Keratinocyte (primary cell): ENCODE results near the gene VDAC2. TPM values are rescaled to one million over a fixed set of nuclear protein-coding genes. Genes with fewer than 3 reads are reported as not detected.
A peak's percentile ranks its signal among the peaks of the same experiment; 100 is the strongest.

Source experiments
- DNase-seq: peaks from one replicate; pipeline ENCODE4 v3.0.0-alpha.2; 2011; ENCODE audit warnings: low read depth, missing footprints, low spot score
- FAIRE-seq: peaks from 2 replicates; lab custom pipeline; 2011; peaks lifted over from hg19 to GRCh38; lab: Jason Lieb, UNC
- H2AFZ ChIP-seq: 2 replicates; pipeline ENCODE4 v1.6.0; 2012; ENCODE audit warnings: low read length, control low read depth, inconsistent platforms; ENCODE audit not compliant: control insufficient read depth
- H3K27ac ChIP-seq: 2 replicates; pipeline ENCODE4 v1.5.1; 2011; ENCODE audit warnings: low read length; ENCODE audit not compliant: control insufficient read depth, insufficient read depth
- H3K27me3 ChIP-seq: 3 replicates; pipeline ENCODE4 v1.6.0; 2011; ENCODE audit warnings: low read length; ENCODE audit not compliant: control insufficient read depth, insufficient read depth; ENCODE audit errors: extremely low read depth
- H3K36me3 ChIP-seq, 2 experiments: 2 replicates in 1 of 2; 3 replicates in 1 of 2; pipeline ENCODE4 v1.5.1; 2011; ENCODE audit warnings: low read length in 2 of 2, mild to moderate bottlenecking in 1 of 2; ENCODE audit not compliant: control insufficient read depth in 2 of 2, insufficient read depth in 2 of 2; ENCODE audit errors: extremely low read depth in 1 of 2
- H3K4me1 ChIP-seq: 3 replicates; pipeline ENCODE4 v1.5.1; 2011; ENCODE audit warnings: low read length; ENCODE audit not compliant: control insufficient read depth, insufficient read depth; ENCODE audit errors: extremely low read depth
- H3K4me2 ChIP-seq: 3 replicates; pipeline ENCODE4 v1.6.0; 2011; ENCODE audit warnings: low read depth, low read length; ENCODE audit not compliant: control insufficient read depth, insufficient read depth; ENCODE audit errors: extremely low read depth
- H3K4me3 ChIP-seq, 3 experiments: fragments of 200-600 bp in 1 of 3; sonication (generic) in 1 of 3; 2 replicates in 2 of 3; 3 replicates in 1 of 3; pipeline ENCODE4 v1.5.1; 2011 to 2016; ENCODE audit warnings: low read length in 3 of 3, mild to moderate bottlenecking in 3 of 3, control low read depth in 2 of 3, inconsistent platforms in 1 of 3, low read depth in 1 of 3, mixed read lengths in 1 of 3, mixed run types in 1 of 3, moderate library complexity in 1 of 3; ENCODE audit not compliant: control insufficient read depth in 2 of 3, insufficient read depth in 2 of 3; ENCODE audit errors: extremely low read depth in 1 of 3
- H3K79me2 ChIP-seq: 2 replicates; pipeline ENCODE4 v1.6.0; 2012; ENCODE audit warnings: low read length; ENCODE audit not compliant: control insufficient read depth, insufficient read depth
- H3K9ac ChIP-seq: 3 replicates; pipeline ENCODE4 v1.6.0; 2011; ENCODE audit warnings: low read length; ENCODE audit not compliant: control insufficient read depth, insufficient read depth; ENCODE audit errors: extremely low read depth
- H3K9me1 ChIP-seq: 3 replicates; pipeline ENCODE4 v1.6.0; 2011; ENCODE audit warnings: low read length; ENCODE audit not compliant: control insufficient read depth, insufficient read depth; ENCODE audit errors: extremely low read depth
- H3K9me3 ChIP-seq: 2 replicates; pipeline ENCODE4 v1.5.1; 2012; ENCODE audit warnings: low read depth, low read length; ENCODE audit not compliant: control insufficient read depth
- H4K20me1 ChIP-seq: 3 replicates; pipeline ENCODE4 v1.6.0; 2011; ENCODE audit warnings: low read length; ENCODE audit not compliant: control insufficient read depth, insufficient read depth; ENCODE audit errors: extremely low read depth
- EZH2 ChIP-seq: IDR thresholded peaks from one replicate; pipeline ENCODE4 v1.6.1; 2012; ENCODE audit warnings: inconsistent platforms, mild to moderate bottlenecking, low read length, moderate library complexity
- dilution Hi-C: fragments of 300-500 bp; cut with MboI; formaldehyde crosslinking; loops from one replicate; pipeline ENCODE4 v1.7.0; 2020; ENCODE audit warnings: low sequenced_read_pairs; ENCODE audit not compliant: extremely low pct_ligation_motif_present
- polyA plus RNA-seq, 5 experiments: library from polyadenylated mRNA; depleted of rRNA in 3 of 5; stranded (reverse) in 3 of 5; stranded (forward) in 1 of 5; unstranded in 1 of 5; fragments of >200 nt; gene quantifications; 1 replicate in 1 of 5; 2 replicates in 3 of 5; 3 replicates in 1 of 5; pipeline versions ENCODE4 v1.2.1 to v1.2.3, GENCODE V29; 2011 to 2012; ENCODE audit warnings: missing spikeins in 2 of 5, low read depth in 1 of 5, low replicate concordance in 1 of 5
- TF ChIP-seq, protein P1 (sequence below), 3 experiments: IDR thresholded peaks in 1 of 3; conservative IDR thresholded peaks in 1 of 3; optimal IDR thresholded peaks in 1 of 3; 2 replicates in 2 of 3; 3 replicates in 1 of 3; pipeline versions ENCODE3 to v1.5.1; 2011; ENCODE audit warnings: low read length in 3 of 3, mild to moderate bottlenecking in 3 of 3, moderate library complexity in 2 of 3, control low read depth in 1 of 3, inconsistent platforms in 1 of 3; ENCODE audit not compliant: insufficient read depth in 2 of 3; ENCODE audit errors: extremely low read depth in 1 of 3

The VDAC2 gene
- polyA plus RNA-seq, 1 donor (not counting 4 experiments of a cell fraction or from before 2014, with no cell fraction given) = 152 TPM

DNA sequence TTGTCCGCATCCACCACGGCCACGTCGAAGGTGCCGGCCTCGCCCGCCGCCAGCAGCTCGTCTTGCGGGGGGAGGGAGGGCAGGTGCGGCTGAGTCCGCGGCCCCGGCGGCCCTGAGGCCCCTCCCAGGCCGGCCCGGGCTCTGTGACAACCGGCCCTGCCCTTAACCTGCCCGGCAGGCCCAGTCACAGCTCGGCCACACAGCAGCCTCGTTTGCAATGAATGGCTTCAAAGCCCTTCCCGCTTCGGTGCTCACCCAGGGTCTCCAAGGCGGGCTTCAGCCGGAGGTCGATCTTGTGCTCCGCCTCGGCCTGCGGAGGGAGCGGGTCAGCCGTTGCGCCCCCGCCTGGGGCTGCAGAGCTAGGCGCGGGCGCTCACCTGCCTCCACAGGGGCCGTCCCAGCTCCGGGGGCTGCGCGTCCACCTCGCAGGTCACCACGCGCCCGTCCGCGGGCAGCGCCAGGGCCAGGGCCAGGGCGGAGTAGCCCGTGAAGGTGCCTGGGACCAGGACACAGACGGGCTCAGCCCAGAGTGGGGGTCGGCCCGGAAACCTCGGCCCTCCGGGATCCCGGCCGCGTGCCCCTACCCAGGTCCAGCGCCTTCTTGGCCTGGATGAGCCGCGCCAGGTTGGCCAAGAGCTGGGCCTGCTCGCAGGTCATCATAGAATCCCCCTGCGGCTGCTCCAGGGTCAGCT is 24.2 kb downstream of the VDAC2 start:
- peak overlapping the region; percentile 88 for H3K4me2 ChIP-seq
- peaks cover 16 to 21% of the 10 kb centered on the region in 2 experiments for H3K36me3 ChIP-seq

DNA sequence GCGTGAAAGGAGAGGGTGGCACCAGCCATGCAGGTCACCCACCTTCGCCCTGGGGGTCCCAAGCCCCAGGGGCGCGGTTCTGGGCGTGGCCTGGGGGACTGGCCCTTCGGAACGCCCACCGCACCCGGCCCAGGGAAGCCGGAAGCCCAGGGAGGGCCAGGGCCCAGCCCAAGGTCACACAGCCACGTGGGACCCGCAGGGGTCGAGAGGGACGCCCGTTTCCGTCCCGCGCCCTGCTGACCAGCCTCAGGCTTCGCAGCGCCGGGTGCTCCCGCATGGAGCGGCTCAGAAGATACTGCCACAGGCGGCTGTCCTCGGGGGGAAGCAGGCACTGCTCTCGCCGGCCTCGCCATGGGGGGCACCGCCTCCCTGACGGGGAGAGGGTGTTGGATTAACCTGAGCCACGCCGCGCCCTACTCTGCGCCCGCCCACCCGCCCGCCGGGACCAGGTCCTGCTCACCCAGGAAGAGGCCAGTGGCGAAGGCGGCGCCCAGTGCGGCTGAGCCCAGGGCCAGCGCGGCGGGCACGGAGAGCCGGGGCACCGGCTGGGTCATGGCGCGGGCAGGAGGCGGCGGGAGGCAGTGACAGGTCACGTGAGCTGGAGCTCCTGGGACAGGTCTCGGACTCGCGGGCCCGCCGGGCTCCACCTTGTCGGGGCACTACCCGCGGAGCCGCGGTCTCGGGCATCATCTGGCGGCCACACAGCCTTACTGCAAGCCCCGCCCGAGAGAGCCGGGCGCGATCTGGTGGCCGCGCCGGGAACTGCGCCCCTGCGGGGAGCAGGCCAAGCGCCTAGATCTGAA is 25.0 kb downstream of the VDAC2 start, which contains the start of gene COMTD1:
Gene COMTD1, minus strand, starts transcription at position 583 of the 803 bp plus-strand sequence. Its CDS starts 29 bp downstream, at position 554.
- Histone ChIP-seq H4K20me1 (peaks cover 9% of the 10 kb centered on the region), H3K9me1 (no peaks in the 10 kb centered on the region), H3K9ac (peak within 1 kb of the TSS; percentile 79), H3K27me3 (no peaks in the 10 kb centered on the region), H3K9me3 (no peaks in the 10 kb centered on the region), H3K79me2 (peaks cover 7% of the 10 kb centered on the region), H3K4me2 (peak within 1 kb of the TSS; percentile 88), H3K27ac (peak within 1 kb of the TSS; percentile 56), H3K4me3 (peak within 1 kb of the TSS; percentile 59 to 75 (median 71)), H3K36me3 (peaks cover 16 to 21% of the 10 kb centered on the region in 2 experiments), H2AFZ (peak within 1 kb of the TSS; percentile 78), H3K4me1 (peaks cover 22% of the 10 kb centered on the region)
- dilution Hi-C loops = no loop called here
- DNase-seq (no peak), FAIRE-seq (no peak)
- TF ChIP-seq EZH2 = no peak
- TF ChIP-seq, protein P1, sequence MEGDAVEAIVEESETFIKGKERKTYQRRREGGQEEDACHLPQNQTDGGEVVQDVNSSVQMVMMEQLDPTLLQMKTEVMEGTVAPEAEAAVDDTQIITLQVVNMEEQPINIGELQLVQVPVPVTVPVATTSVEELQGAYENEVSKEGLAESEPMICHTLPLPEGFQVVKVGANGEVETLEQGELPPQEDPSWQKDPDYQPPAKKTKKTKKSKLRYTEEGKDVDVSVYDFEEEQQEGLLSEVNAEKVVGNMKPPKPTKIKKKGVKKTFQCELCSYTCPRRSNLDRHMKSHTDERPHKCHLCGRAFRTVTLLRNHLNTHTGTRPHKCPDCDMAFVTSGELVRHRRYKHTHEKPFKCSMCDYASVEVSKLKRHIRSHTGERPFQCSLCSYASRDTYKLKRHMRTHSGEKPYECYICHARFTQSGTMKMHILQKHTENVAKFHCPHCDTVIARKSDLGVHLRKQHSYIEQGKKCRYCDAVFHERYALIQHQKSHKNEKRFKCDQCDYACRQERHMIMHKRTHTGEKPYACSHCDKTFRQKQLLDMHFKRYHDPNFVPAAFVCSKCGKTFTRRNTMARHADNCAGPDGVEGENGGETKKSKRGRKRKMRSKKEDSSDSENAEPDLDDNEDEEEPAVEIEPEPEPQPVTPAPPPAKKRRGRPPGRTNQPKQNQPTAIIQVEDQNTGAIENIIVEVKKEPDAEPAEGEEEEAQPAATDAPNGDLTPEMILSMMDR (optimal IDR thresholded peaks at IDR 0.05 in 1 of 3, IDR thresholded peaks at IDR 0.05 in 1 of 3, conservative IDR thresholded peaks at IDR 0.05 in 1 of 3; ENCODE audit: extremely low read depth in 1 of 3, insufficient read depth in 2 of 3, low read length in 3 of 3) = peak; percentile 99 to 100 (median 99)

More for the DNA sequence above, 24.2 kb downstream of the VDAC2 start:
- H3K9me1 ChIP-seq = no peaks in the 10 kb centered on the region
- FAIRE-seq (no peak), DNase-seq (no peak)
- peaks cover 22% of the 10 kb centered on the region for H3K4me1 ChIP-seq
- H4K20me1 ChIP-seq = peaks cover 9% of the 10 kb centered on the region
- H3K4me3 ChIP-seq = peak overlapping the region; percentile 59 to 75 (median 71)
- H3K27me3 ChIP-seq = no peaks in the 10 kb centered on the region
- H3K79me2 ChIP-seq = peaks cover 7% of the 10 kb centered on the region
- no peak for TF ChIP-seq EZH2
- TF ChIP-seq, protein P1 (optimal IDR thresholded peaks at IDR 0.05 in 1 of 3, IDR thresholded peaks at IDR 0.05 in 1 of 3, conservative IDR thresholded peaks at IDR 0.05 in 1 of 3; ENCODE audit: extremely low read depth in 1 of 3, insufficient read depth in 2 of 3, low read length in 3 of 3) = peak in 1 of 3 experiments; percentile 20
- dilution Hi-C loops = no loop called here
- peak overlapping the region; percentile 78 for H2AFZ ChIP-seq
- H3K9me3 ChIP-seq = no peaks in the 10 kb centered on the region
- H3K27ac ChIP-seq = peak overlapping the region; percentile 56
- peak overlapping the region; percentile 79 for H3K9ac ChIP-seq
